ENCODE results near the gene ZBTB3.

GRCh38 chr11:62728171-62728988 is 25.6 kb downstream of the ZBTB3 start, which contains the start of gene TTC9C:
- TF ChIP-seq CTCF (conservative IDR thresholded peaks at IDR 0.05 in 1 of 2, IDR thresholded peaks at IDR 0.05 in 1 of 2; ENCODE audit: low read depth in 1 of 2, low read length in 2 of 2) (no peak), EZH2 (IDR thresholded peaks at IDR 0.05; ENCODE audit: low read length, missing control alignments) (no peak)

All from fibroblast of lung (primary cell).